HCT116 (cell line): ENCODE results near the gene ZNF536. TPM values are rescaled to one million over a fixed set of nuclear protein-coding genes. Genes with fewer than 3 reads are reported as not detected.

Experiments used
- ATAC-seq: fragments of 200-7000 bp; cut with Tn5 transposase; 2 replicates; pipeline ENCODE4 v1.9.1; 2020; ENCODE audit warnings: mild to moderate bottlenecking, moderate library complexity
- BruUV-seq: library from RNA; stranded (reverse); fragments of 400-500 nt; replicated peaks from 2 replicates; lab custom pipeline; 2021; lab: Mats Ljungman, UMichigan
- CTCF ChIA-PET: fragments of 300-600 bp; sonication (Branson Sonifier 250); formaldehyde crosslinking; loops from one replicate; lab custom pipeline; 2021; ENCODE audit warnings: antibody characterized with exemption; lab: Charles Lee
- POLR2A ChIA-PET: fragments of 300-600, 350-600 bp; sonication (Branson Sonifier 250); formaldehyde crosslinking; loops from one replicate; lab custom pipeline; 2021; ENCODE audit warnings: antibody characterized with exemption; lab: Charles Lee
- RAD21 ChIA-PET, 2 experiments: fragments of 300-600 bp; sonication (Branson Sonifier 250); formaldehyde crosslinking; loops; one replicate each; lab custom pipeline; 2023; ENCODE audit warnings: low total read pairs in 2 of 2; ENCODE audit not compliant: uncharacterized antibody in 2 of 2, unreplicated experiment in 2 of 2, low non-redundant PET in 1 of 2; lab: Charles Lee
- DNase-seq: peaks from one replicate; pipeline ENCODE4 v3.0.0-alpha.2; 2010; ENCODE audit warnings: low read depth, low spot score
- H2AFZ ChIP-seq: fragments of 200-600 bp; shearing (Covaris generic), sonication (generic); 2 replicates; pipeline ENCODE4 v1.6.1; 2017; ENCODE audit warnings: low read depth, mixed run types, mixed read lengths, antibody characterized with exemption, low read length; ENCODE audit not compliant: poor library complexity, severe bottlenecking
- H3K27ac ChIP-seq: 2 replicates; pipeline ENCODE4 v1.5.1; 2012; ENCODE audit warnings: low read depth, low read length
- H3K27me3 ChIP-seq: fragments of 200-600 bp; sonication (generic); 2 replicates; pipeline ENCODE4 v1.6.1; 2016; ENCODE audit warnings: mixed run types, low read length, mixed read lengths; ENCODE audit not compliant: insufficient read depth
- H3K36me3 ChIP-seq, 2 experiments: fragments of 200-500 bp in 1 of 2; fragments of 200-600 bp in 1 of 2; sonication (Bioruptor generic) in 1 of 2; sonication (generic) in 1 of 2; 2 replicates each; pipeline versions ENCODE4 v1.5.1 to v1.6.1; 2014 to 2016; ENCODE audit warnings: low read length in 2 of 2, inconsistent platforms in 1 of 2, mixed read lengths in 1 of 2, mixed run types in 1 of 2; ENCODE audit not compliant: insufficient read depth in 2 of 2, control insufficient read depth in 1 of 2
- H3K4me1 ChIP-seq, 2 experiments: fragments of 200-600 bp in 1 of 2; sonication (generic) in 1 of 2; 2 replicates each; pipeline versions ENCODE4 v1.5.1 to v1.6.1; 2012 to 2017; ENCODE audit warnings: low read length in 2 of 2, inconsistent platforms in 1 of 2, mild to moderate bottlenecking in 1 of 2, mixed read lengths in 1 of 2, mixed run types in 1 of 2, moderate library complexity in 1 of 2; ENCODE audit not compliant: insufficient read depth in 2 of 2, control insufficient read depth in 1 of 2
- H3K4me2 ChIP-seq: fragments of 200-600 bp; sonication (generic); 2 replicates; pipeline ENCODE4 v1.6.1; 2017; ENCODE audit warnings: mixed run types, low read length, mixed read lengths
- H3K4me3 ChIP-seq, 2 experiments: fragments of 200-600 bp in 1 of 2; sonication (generic) in 1 of 2; replicated peaks in 1 of 2; 2 replicates each; pipeline ENCODE4 v1.5.1; 2011 to 2016; ENCODE audit warnings: low read length in 2 of 2, control low read depth in 1 of 2, low read depth in 1 of 2, mild to moderate bottlenecking in 1 of 2, mixed read lengths in 1 of 2, mixed run types in 1 of 2
- H3K79me2 ChIP-seq: fragments of 200-600 bp; sonication (generic); 2 replicates; pipeline ENCODE4 v1.6.1; 2017; ENCODE audit warnings: mild to moderate bottlenecking, mixed run types, low read length, moderate library complexity, mixed read lengths; ENCODE audit not compliant: insufficient read depth
- H3K9ac ChIP-seq: fragments of 200-600 bp; sonication (generic); 2 replicates; pipeline ENCODE4 v1.6.1; 2016; ENCODE audit warnings: low read length, mixed read lengths
- H3K9me2 ChIP-seq: fragments of 200-600 bp; sonication (generic), shearing (Covaris generic); 2 replicates; pipeline ENCODE4 v1.6.1; 2017; ENCODE audit warnings: mixed run types, mild to moderate bottlenecking, moderate library complexity; ENCODE audit not compliant: insufficient read depth
- H3K9me3 ChIP-seq, 2 experiments: fragments of 200-500 bp in 1 of 2; fragments of 200-600 bp in 1 of 2; sonication (Bioruptor generic) in 1 of 2; sonication (generic) in 1 of 2; 2 replicates each; pipeline ENCODE4 v1.6.1; 2014 to 2017; ENCODE audit warnings: low read length in 2 of 2, mixed read lengths in 2 of 2, inconsistent platforms in 1 of 2, low read depth in 1 of 2, mild to moderate bottlenecking in 1 of 2, mixed run types in 1 of 2, moderate library complexity in 1 of 2; ENCODE audit not compliant: control insufficient read depth in 1 of 2, insufficient read depth in 1 of 2
- H4K20me1 ChIP-seq: fragments of 200-600 bp; sonication (generic), shearing (Covaris generic); 2 replicates; pipeline ENCODE4 v1.6.1; 2017; ENCODE audit warnings: mixed run types, mild to moderate bottlenecking, moderate library complexity; ENCODE audit not compliant: insufficient read depth
- EGR1 ChIP-seq: IDR thresholded peaks from 2 replicates; pipeline ENCODE4 v1.6.1; 2012; ENCODE audit warnings: low read depth
- EZH2 ChIP-seq: fragments of 200-600 bp; sonication (generic); IDR thresholded peaks from 2 replicates; pipeline ENCODE4 v1.6.1; 2017; ENCODE audit warnings: antibody characterized with exemption, mixed run types
- FOSL1 ChIP-seq: IDR thresholded peaks from 2 replicates; pipeline ENCODE4 v1.6.1; 2012; ENCODE audit warnings: low read depth
- JUND ChIP-seq: IDR thresholded peaks from 2 replicates; pipeline ENCODE4 v1.6.1; 2012
- POLR2A ChIP-seq: IDR thresholded peaks from 2 replicates; pipeline ENCODE4 v1.7.0; 2011; ENCODE audit warnings: borderline replicate concordance; ENCODE audit not compliant: insufficient read depth, insufficient read length; ENCODE audit errors: extremely low read depth
- POLR2AphosphoS5 ChIP-seq: IDR thresholded peaks from 2 replicates; pipeline ENCODE4 v1.6.1; 2011; ENCODE audit warnings: mild to moderate bottlenecking, low read depth, low read length, moderate library complexity
- RAD21 ChIP-seq: IDR thresholded peaks from 2 replicates; pipeline ENCODE4 v1.6.1; 2012; ENCODE audit warnings: low read depth, mild to moderate bottlenecking
- SIN3A ChIP-seq: IDR thresholded peaks from 2 replicates; pipeline ENCODE4 v1.6.1; 2012; ENCODE audit warnings: low read depth
- SP1 ChIP-seq: IDR thresholded peaks from 2 replicates; pipeline ENCODE4 v1.6.1; 2012; ENCODE audit warnings: low read depth
- SRF ChIP-seq: IDR thresholded peaks from 2 replicates; pipeline ENCODE4 v1.6.1; 2012; ENCODE audit warnings: low read depth
- YY1 ChIP-seq: IDR thresholded peaks from 2 replicates; pipeline ENCODE4 v1.6.1; 2011; ENCODE audit warnings: low read length, low read depth, moderate library complexity, mild to moderate bottlenecking; ENCODE audit not compliant: insufficient replicate concordance; ENCODE audit errors: extremely low read depth
- ZFX ChIP-seq: fragments of 450-650 bp; IDR thresholded peaks from 2 replicates; pipeline ENCODE4 v1.6.1; 2017
- ZNF274 ChIP-seq: fragments of 200-500 bp; sonication (Bioruptor generic); IDR thresholded peaks from 2 replicates; pipeline ENCODE4 v1.6.1; 2014; ENCODE audit warnings: mild to moderate bottlenecking, low read depth, low read length, inconsistent platforms
- intact Hi-C: fragments of 100-400 bp; cut with micrococcal nuclease; formaldehyde crosslinking; loops from 2 replicates; pipeline ENCODE4 v1.10.0; 2022
- total RNA-seq: library from RNA; stranded (reverse); gene quantifications from one replicate; pipeline ENCODE4 v1.2.1, GENCODE V29; 2021; ENCODE audit not compliant: unreplicated experiment
- TF ChIP-seq, protein P1 (sequence below): IDR thresholded peaks from 2 replicates; pipeline ENCODE4 v1.6.1; 2012
- TF ChIP-seq, protein P2 (sequence below): IDR thresholded peaks from 2 replicates; pipeline ENCODE4 v1.6.1; 2011; ENCODE audit warnings: mild to moderate bottlenecking, low read length, moderate library complexity; ENCODE audit not compliant: insufficient replicate concordance; ENCODE audit errors: extremely low read depth
- TF ChIP-seq, protein P3 (sequence below): IDR thresholded peaks from 2 replicates; pipeline ENCODE4 v1.6.1; 2012; ENCODE audit warnings: low read depth
- TF ChIP-seq, protein P4 (sequence below), 3 experiments: fragments of 200-600 bp in 1 of 3; sonication (generic) in 1 of 3; IDR thresholded peaks in 2 of 3; conservative IDR thresholded peaks in 1 of 3; 2 replicates each; pipeline ENCODE4 v1.5.1; 2012 to 2017; ENCODE audit warnings: low read depth in 2 of 3, low read length in 2 of 3, antibody characterized with exemption in 1 of 3, borderline replicate concordance in 1 of 3, control low read depth in 1 of 3, mild to moderate bottlenecking in 1 of 3, mixed read lengths in 1 of 3, mixed run types in 1 of 3, moderate library complexity in 1 of 3; ENCODE audit not compliant: insufficient read depth in 1 of 3

Gene ZNF536
- total RNA-seq, 1 experiment from 2014 or later = not detected

DNA sequence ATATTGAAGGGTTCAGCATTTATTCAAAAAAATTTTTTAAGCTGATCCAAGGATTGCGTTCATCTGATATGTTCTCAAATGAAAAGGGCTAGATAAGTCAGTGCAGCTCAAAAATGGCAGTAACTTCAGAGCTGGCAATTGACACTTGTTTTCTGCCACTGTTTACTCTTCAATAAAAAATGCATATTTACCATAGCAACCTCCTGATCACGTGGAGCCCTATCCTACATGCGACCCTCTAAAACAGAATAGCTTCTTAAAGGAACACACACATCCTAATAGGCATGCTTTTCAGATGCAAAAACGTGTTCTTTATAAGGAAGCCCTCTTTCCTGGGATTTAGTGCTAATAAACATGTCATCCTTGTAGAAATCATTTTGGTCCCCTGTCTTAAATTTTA is 150.2 kb downstream of the ZNF536 start:
- intact Hi-C loops = no loop called here
- no peaks in the 10 kb centered on the region for H3K4me1 ChIP-seq
- no peaks in the 10 kb centered on the region for H3K9me3 ChIP-seq
- no peaks in the 10 kb centered on the region for H4K20me1 ChIP-seq
- H3K36me3 ChIP-seq = no peaks in the 10 kb centered on the region
- no peak for ATAC-seq
- RAD21 ChIA-PET = no interaction called here
- DNase-seq = no peak
- TF ChIP-seq, protein P1, sequence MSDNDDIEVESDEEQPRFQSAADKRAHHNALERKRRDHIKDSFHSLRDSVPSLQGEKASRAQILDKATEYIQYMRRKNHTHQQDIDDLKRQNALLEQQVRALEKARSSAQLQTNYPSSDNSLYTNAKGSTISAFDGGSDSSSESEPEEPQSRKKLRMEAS = no peak
- TF ChIP-seq YY1 (no peak), ZNF274 (no peak), RAD21 (no peak), POLR2A (no peak), FOSL1 (no peak), ZFX (no peak), SIN3A (no peak), EGR1 (no peak), SRF (no peak), SP1 (no peak), EZH2 (no peak), POLR2AphosphoS5 (no peak), JUND (no peak)
- TF ChIP-seq, protein P2, sequence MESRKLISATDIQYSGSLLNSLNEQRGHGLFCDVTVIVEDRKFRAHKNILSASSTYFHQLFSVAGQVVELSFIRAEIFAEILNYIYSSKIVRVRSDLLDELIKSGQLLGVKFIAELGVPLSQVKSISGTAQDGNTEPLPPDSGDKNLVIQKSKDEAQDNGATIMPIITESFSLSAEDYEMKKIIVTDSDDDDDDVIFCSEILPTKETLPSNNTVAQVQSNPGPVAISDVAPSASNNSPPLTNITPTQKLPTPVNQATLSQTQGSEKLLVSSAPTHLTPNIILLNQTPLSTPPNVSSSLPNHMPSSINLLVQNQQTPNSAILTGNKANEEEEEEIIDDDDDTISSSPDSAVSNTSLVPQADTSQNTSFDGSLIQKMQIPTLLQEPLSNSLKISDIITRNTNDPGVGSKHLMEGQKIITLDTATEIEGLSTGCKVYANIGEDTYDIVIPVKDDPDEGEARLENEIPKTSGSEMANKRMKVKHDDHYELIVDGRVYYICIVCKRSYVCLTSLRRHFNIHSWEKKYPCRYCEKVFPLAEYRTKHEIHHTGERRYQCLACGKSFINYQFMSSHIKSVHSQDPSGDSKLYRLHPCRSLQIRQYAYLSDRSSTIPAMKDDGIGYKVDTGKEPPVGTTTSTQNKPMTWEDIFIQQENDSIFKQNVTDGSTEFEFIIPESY = no peak
- TF ChIP-seq, protein P3, sequence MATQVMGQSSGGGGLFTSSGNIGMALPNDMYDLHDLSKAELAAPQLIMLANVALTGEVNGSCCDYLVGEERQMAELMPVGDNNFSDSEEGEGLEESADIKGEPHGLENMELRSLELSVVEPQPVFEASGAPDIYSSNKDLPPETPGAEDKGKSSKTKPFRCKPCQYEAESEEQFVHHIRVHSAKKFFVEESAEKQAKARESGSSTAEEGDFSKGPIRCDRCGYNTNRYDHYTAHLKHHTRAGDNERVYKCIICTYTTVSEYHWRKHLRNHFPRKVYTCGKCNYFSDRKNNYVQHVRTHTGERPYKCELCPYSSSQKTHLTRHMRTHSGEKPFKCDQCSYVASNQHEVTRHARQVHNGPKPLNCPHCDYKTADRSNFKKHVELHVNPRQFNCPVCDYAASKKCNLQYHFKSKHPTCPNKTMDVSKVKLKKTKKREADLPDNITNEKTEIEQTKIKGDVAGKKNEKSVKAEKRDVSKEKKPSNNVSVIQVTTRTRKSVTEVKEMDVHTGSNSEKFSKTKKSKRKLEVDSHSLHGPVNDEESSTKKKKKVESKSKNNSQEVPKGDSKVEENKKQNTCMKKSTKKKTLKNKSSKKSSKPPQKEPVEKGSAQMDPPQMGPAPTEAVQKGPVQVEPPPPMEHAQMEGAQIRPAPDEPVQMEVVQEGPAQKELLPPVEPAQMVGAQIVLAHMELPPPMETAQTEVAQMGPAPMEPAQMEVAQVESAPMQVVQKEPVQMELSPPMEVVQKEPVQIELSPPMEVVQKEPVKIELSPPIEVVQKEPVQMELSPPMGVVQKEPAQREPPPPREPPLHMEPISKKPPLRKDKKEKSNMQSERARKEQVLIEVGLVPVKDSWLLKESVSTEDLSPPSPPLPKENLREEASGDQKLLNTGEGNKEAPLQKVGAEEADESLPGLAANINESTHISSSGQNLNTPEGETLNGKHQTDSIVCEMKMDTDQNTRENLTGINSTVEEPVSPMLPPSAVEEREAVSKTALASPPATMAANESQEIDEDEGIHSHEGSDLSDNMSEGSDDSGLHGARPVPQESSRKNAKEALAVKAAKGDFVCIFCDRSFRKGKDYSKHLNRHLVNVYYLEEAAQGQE = no peak
- TF ChIP-seq, protein P4, sequence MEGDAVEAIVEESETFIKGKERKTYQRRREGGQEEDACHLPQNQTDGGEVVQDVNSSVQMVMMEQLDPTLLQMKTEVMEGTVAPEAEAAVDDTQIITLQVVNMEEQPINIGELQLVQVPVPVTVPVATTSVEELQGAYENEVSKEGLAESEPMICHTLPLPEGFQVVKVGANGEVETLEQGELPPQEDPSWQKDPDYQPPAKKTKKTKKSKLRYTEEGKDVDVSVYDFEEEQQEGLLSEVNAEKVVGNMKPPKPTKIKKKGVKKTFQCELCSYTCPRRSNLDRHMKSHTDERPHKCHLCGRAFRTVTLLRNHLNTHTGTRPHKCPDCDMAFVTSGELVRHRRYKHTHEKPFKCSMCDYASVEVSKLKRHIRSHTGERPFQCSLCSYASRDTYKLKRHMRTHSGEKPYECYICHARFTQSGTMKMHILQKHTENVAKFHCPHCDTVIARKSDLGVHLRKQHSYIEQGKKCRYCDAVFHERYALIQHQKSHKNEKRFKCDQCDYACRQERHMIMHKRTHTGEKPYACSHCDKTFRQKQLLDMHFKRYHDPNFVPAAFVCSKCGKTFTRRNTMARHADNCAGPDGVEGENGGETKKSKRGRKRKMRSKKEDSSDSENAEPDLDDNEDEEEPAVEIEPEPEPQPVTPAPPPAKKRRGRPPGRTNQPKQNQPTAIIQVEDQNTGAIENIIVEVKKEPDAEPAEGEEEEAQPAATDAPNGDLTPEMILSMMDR (IDR thresholded peaks at IDR 0.05 in 2 of 3, conservative IDR thresholded peaks at IDR 0.05 in 1 of 3; ENCODE audit: borderline replicate concordance in 1 of 3, insufficient read depth in 1 of 3, low read depth in 2 of 3, low read length in 2 of 3) = no peak
- no TSS peak for BruUV-seq
- H3K4me2 ChIP-seq = no peak overlapping the region
- no peaks in the 10 kb centered on the region for H3K9me2 ChIP-seq
- no peak overlapping the region for H3K9ac ChIP-seq
- POLR2A ChIA-PET = no interaction called here
- H3K27me3 ChIP-seq = peaks cover 13% of the 10 kb centered on the region
- H3K4me3 ChIP-seq = no peak overlapping the region
- H2AFZ ChIP-seq = no peak overlapping the region
- no peak overlapping the region for H3K27ac ChIP-seq
- CTCF ChIA-PET = no interaction called here
- no peaks in the 10 kb centered on the region for H3K79me2 ChIP-seq
